ENCODE measurements around the gene CNBD2. TPM values are rescaled to one million over a fixed set of nuclear protein-coding genes. Genes with fewer than 3 reads are reported as not detected.

Gene CNBD2
- polyA plus RNA-seq, 1 donor from 2014 or later: 9.5 TPM

GRCh38 chr20:36040571-36040970 lies 72.2 kb downstream of the CNBD2 start:
- TF ChIP-seq RAD21 (conservative IDR thresholded peaks at IDR 0.05) (no peak), EP300 (conservative IDR thresholded peaks at IDR 0.05; ENCODE audit: poor library complexity, severe bottlenecking) (no peak), CTCF (IDR thresholded peaks at IDR 0.05; ENCODE audit: poor library complexity, severe bottlenecking) (no peak), MXI1 (conservative IDR thresholded peaks at IDR 0.05; ENCODE audit: poor library complexity, severe bottlenecking) (no peak), REST (IDR thresholded peaks at IDR 0.05; ENCODE audit: borderline replicate concordance) (no peak), EZH2 (IDR thresholded peaks at IDR 0.05; ENCODE audit: borderline replicate concordance, insufficient read depth, low read length, poor library complexity, severe bottlenecking) (no peak), TAF1 (IDR thresholded peaks at IDR 0.05; ENCODE audit: low read depth) (no peak), POLR2AphosphoS5 (IDR thresholded peaks at IDR 0.05) (no peak), SMC3 (conservative IDR thresholded peaks at IDR 0.05; ENCODE audit: poor library complexity) (no peak)
- no peak overlapping the region for H2AFZ ChIP-seq (ENCODE audit: low read depth, low read length)
- H3K4me3 ChIP-seq (ENCODE audit: low read length): no peak overlapping the region
- no peaks in the 10 kb centered on the region for H3K79me2 ChIP-seq (replicated peaks; ENCODE audit: insufficient read depth, low read length)
- H3K27me3 ChIP-seq (ENCODE audit: insufficient read depth, low read depth, low read length): no peaks in the 10 kb centered on the region
- no peaks in the 10 kb centered on the region for H3K9me2 ChIP-seq (ENCODE audit: insufficient read depth, low read length)
- H3F3A ChIP-seq (ENCODE audit: insufficient read depth, low read length, poor library complexity, severe bottlenecking): no peaks in the 10 kb centered on the region
- H3K4me2 ChIP-seq (ENCODE audit: low read length): no peak overlapping the region
- no peaks in the 10 kb centered on the region for H4K20me1 ChIP-seq (ENCODE audit: insufficient read depth)
- no peak overlapping the region for H3K9ac ChIP-seq (ENCODE audit: low read length)
- no peak overlapping the region for H3K27ac ChIP-seq (ENCODE audit: low read length)
- H3K9me3 ChIP-seq (ENCODE audit: low read length): no peaks in the 10 kb centered on the region
- no peaks in the 10 kb centered on the region for H3K36me3 ChIP-seq (ENCODE audit: insufficient read depth, low read length)

GRCh38 chr20:36043441-36043840 lies 75.1 kb downstream of the CNBD2 start:
- Histone ChIP-seq H2AFZ (ENCODE audit: low read depth, low read length) (no peak overlapping the region), H3K27ac (ENCODE audit: low read length) (no peak overlapping the region), H3K4me3 (ENCODE audit: low read length) (no peak overlapping the region), H3K9me2 (ENCODE audit: insufficient read depth, low read length) (no peaks in the 10 kb centered on the region), H3K4me2 (ENCODE audit: low read length) (no peak overlapping the region), H3K9me3 (ENCODE audit: low read length) (no peaks in the 10 kb centered on the region), H3K36me3 (ENCODE audit: insufficient read depth, low read length) (no peaks in the 10 kb centered on the region), H3K9ac (ENCODE audit: low read length) (no peak overlapping the region), H3K27me3 (ENCODE audit: insufficient read depth, low read depth, low read length) (no peaks in the 10 kb centered on the region), H3F3A (ENCODE audit: insufficient read depth, low read length, poor library complexity, severe bottlenecking) (no peaks in the 10 kb centered on the region), H3K79me2 (replicated peaks; ENCODE audit: insufficient read depth, low read length) (peaks cover 4% of the 10 kb centered on the region), H4K20me1 (ENCODE audit: insufficient read depth) (no peaks in the 10 kb centered on the region)
- TF ChIP-seq TAF1 (IDR thresholded peaks at IDR 0.05; ENCODE audit: low read depth): no peak
- no peak for TF ChIP-seq EZH2 (IDR thresholded peaks at IDR 0.05; ENCODE audit: borderline replicate concordance, insufficient read depth, low read length, poor library complexity, severe bottlenecking)
- no peak for TF ChIP-seq MXI1 (conservative IDR thresholded peaks at IDR 0.05; ENCODE audit: poor library complexity, severe bottlenecking)
- no peak for TF ChIP-seq REST (IDR thresholded peaks at IDR 0.05; ENCODE audit: borderline replicate concordance)
- no peak for TF ChIP-seq CTCF (IDR thresholded peaks at IDR 0.05; ENCODE audit: poor library complexity, severe bottlenecking)

All from neural cell (in vitro differentiated cells).